ENCODE measurements around the gene UQCRHL.
A peak's percentile ranks its signal among the peaks of the same experiment; 100 is the strongest.
"Not testable (repeated sequence)": the region's sequence is repeated elsewhere in the genome, so short reads cannot be mapped to it uniquely, and the experiment has no call there.

The UQCRHL gene

GRCh38 chr1:15835205-15835740 is 27.8 kb upstream of the UQCRHL start:
- in situ Hi-C loops (cut with HindIII; ENCODE audit: low pct_ligation_motif_present, low sequenced_read_pairs): no loop called here
- Histone ChIP-seq H3K27ac (peak overlapping the region; percentile 91), H3K4me3 (ENCODE audit: low read depth, low read length) (peak overlapping the region; percentile 76), H3K36me3 (replicated peaks) (no peaks in the 10 kb centered on the region), H3K27me3 (replicated peaks) (no peaks in the 10 kb centered on the region)
- DNase-seq: no peak
- TF ChIP-seq, protein P1, sequence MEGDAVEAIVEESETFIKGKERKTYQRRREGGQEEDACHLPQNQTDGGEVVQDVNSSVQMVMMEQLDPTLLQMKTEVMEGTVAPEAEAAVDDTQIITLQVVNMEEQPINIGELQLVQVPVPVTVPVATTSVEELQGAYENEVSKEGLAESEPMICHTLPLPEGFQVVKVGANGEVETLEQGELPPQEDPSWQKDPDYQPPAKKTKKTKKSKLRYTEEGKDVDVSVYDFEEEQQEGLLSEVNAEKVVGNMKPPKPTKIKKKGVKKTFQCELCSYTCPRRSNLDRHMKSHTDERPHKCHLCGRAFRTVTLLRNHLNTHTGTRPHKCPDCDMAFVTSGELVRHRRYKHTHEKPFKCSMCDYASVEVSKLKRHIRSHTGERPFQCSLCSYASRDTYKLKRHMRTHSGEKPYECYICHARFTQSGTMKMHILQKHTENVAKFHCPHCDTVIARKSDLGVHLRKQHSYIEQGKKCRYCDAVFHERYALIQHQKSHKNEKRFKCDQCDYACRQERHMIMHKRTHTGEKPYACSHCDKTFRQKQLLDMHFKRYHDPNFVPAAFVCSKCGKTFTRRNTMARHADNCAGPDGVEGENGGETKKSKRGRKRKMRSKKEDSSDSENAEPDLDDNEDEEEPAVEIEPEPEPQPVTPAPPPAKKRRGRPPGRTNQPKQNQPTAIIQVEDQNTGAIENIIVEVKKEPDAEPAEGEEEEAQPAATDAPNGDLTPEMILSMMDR (IDR thresholded peaks at IDR 0.05; ENCODE audit: low read depth, low read length, missing control alignments): no peak

GRCh38 chr1:15834406-15835204 is 27.2 kb upstream of the UQCRHL start:
- in situ Hi-C loops (cut with HindIII; ENCODE audit: low pct_ligation_motif_present, low sequenced_read_pairs): no loop called here
- TF ChIP-seq, protein P1 (IDR thresholded peaks at IDR 0.05; ENCODE audit: low read depth, low read length, missing control alignments): no peak
- peak overlapping the region; percentile 91 for H3K27ac ChIP-seq

DNA sequence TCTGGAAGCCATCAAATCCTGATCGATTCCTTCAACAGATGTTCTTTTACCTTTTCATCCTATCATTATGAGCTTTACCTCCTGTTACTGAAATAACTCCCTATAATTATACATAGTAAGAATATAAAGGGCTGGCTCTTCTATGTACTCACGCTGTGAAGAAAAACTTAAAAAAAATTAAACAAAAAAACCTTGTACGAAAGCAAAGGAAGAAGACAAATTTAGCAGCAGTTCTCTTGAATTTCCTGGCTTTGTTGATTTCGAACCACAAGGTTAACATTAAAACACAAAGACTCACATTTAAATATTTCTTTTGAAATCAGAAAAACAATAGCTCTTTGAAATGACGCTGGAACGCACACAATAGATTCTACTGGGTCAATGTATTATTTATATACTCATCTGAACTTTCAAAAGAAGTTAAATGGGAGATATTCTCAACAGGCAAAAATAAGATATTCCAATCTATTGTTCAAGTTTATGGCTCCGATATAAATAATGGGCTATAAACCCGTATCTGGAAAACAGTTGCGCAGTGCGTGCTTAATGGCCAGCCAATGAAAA is 26.5 kb upstream of the UQCRHL start:
- Histone ChIP-seq H3K27ac (peak overlapping the region; percentile 91), H3K4me3 (ENCODE audit: low read depth, low read length) (peak overlapping the region; percentile 76), H3K36me3 (replicated peaks) (no peaks in the 10 kb centered on the region), H3K27me3 (replicated peaks) (no peaks in the 10 kb centered on the region)
- in situ Hi-C loops (cut with HindIII; ENCODE audit: low pct_ligation_motif_present, low sequenced_read_pairs): no loop called here
- TF ChIP-seq, protein P1 (IDR thresholded peaks at IDR 0.05; ENCODE audit: low read depth, low read length, missing control alignments): no peak
- no peak for DNase-seq

More at GRCh38 chr1:15834406-15835204, 27.2 kb upstream of the UQCRHL start:
- Histone ChIP-seq H3K4me3 (ENCODE audit: low read depth, low read length) (peak overlapping the region; percentile 76), H3K36me3 (replicated peaks) (no peaks in the 10 kb centered on the region), H3K27me3 (replicated peaks) (no peaks in the 10 kb centered on the region)
- DNase-seq: peak; percentile 87

DNA sequence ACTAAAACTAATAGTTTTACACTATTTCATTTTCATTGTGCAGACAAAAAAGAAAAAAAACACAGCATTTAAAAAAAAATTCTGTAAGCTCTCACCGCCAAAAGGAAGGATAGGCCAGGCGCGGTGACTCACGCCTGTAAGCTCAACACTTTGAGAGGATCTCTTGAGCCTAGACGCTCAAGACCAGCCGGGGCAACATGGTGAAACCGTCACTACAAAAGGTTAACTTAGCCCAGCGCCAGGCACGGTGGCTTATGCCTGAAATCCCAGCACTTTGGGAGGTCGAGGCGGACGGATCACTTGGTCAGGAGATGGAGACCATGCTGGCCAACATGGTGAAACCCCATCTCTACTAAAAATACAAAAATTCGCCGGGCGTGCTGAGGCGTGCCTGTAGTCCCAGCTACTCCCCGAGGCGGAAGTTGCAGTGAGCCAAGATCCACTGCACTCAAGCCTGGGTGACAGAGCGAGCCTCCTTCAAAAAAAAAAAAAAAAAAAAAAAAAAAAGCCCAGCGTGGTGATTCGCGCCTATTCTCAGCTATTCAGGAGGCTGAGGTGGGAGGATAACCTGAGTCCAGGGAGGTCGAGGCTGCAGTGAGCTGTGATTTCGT is 25.7 kb upstream of the UQCRHL start:
- peak overlapping the region; percentile 65 for H3K27ac ChIP-seq
- peak; percentile 28 for DNase-seq
- peak overlapping the region; percentile 76 for H3K4me3 ChIP-seq (ENCODE audit: low read depth, low read length)
- TF ChIP-seq, protein P1 (IDR thresholded peaks at IDR 0.05; ENCODE audit: low read depth, low read length, missing control alignments): no peak
- no peaks in the 10 kb centered on the region for H3K36me3 ChIP-seq (replicated peaks)
- in situ Hi-C loops (cut with HindIII; ENCODE audit: low pct_ligation_motif_present, low sequenced_read_pairs): no loop called here
- no peaks in the 10 kb centered on the region for H3K27me3 ChIP-seq (replicated peaks)

GRCh38 chr1:15830258-15830657 is 22.8 kb upstream of the UQCRHL start:
- H3K27ac ChIP-seq: no peak overlapping the region
- no peak for DNase-seq
- H3K27me3 ChIP-seq (replicated peaks): no peaks in the 10 kb centered on the region
- TF ChIP-seq, protein P1 (IDR thresholded peaks at IDR 0.05; ENCODE audit: low read depth, low read length, missing control alignments): no peak
- H3K36me3 ChIP-seq (replicated peaks): no peaks in the 10 kb centered on the region
- H3K4me3 ChIP-seq (ENCODE audit: low read depth, low read length): no peak overlapping the region
- in situ Hi-C loops (cut with HindIII; ENCODE audit: low pct_ligation_motif_present, low sequenced_read_pairs): no loop called here

DNA sequence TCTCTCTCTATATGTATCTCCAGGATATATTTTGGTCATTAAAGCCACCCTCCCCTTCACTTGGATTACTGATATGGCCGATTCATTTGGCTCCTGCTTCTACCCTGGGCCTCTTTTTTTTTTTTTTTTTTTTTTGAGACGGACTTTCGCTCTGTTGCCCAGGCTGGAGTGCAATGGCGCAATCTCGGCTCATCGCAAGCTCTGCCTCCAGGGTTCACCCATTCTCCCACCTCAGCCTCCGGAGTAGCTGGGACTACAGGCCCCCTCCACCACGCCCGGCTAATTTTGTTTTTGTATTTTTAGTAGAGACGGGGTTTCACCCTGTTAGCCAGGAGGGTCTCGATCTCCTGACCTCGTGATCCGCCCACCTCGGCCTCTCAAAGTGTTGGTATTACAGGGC is 21.5 kb upstream of the UQCRHL start:
- in situ Hi-C loops (cut with HindIII; ENCODE audit: low pct_ligation_motif_present, low sequenced_read_pairs); H3K27ac ChIP-seq; H3K4me3 ChIP-seq (ENCODE audit: low read depth, low read length); DNase-seq; H3K36me3 ChIP-seq (replicated peaks); H3K27me3 ChIP-seq (replicated peaks): not testable (repeated sequence)

DNA sequence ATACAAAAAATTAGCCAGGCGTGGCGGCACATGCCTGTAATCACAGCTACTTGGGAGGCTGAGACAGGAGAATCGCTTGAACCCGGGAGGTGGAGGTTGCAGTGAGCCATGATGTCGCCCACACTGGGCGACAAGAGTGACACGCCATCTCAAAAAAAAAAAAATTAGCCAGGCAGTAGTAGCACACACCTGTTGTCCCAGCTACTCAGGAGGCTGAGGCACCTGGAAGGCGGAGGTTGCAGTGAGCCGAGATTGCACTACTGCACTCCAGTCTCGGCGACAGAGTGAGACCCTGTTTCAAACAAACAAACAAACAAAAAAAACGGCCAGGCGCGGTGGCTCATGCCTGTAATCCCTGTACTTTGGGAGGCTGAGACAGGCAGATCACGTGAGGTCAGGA is 20.1 kb upstream of the UQCRHL start:
- H3K4me3 ChIP-seq (ENCODE audit: low read depth, low read length); H3K27me3 ChIP-seq (replicated peaks); in situ Hi-C loops (cut with HindIII; ENCODE audit: low pct_ligation_motif_present, low sequenced_read_pairs); H3K27ac ChIP-seq; DNase-seq; H3K36me3 ChIP-seq (replicated peaks): not testable (repeated sequence)
